IMR-90 (cell line): Measurements from ENCODE around the gene SOX4. TPM values are rescaled to one million over a fixed set of nuclear protein-coding genes. Genes with fewer than 3 reads are reported as not detected.

Source experiments
- ATAC-seq: fragments of 200-7000 bp; cut with Tn5 transposase; 2 replicates; pipeline ENCODE4 v1.9.1; 2020; ENCODE audit warnings: low read depth, mild to moderate bottlenecking, moderate library complexity
- BruUV-seq: library from RNA; stranded (reverse); fragments of 400-500 nt; replicated peaks from 2 replicates; lab custom pipeline; 2021; lab: Mats Ljungman, UMichigan
- CTCF ChIA-PET: fragments of 300-600 bp; formaldehyde crosslinking; extraction: SDS; loops from one replicate; lab custom pipeline; 2021; ENCODE audit warnings: antibody characterized with exemption; lab: Yijun Ruan, JAX
- POLR2A ChIA-PET: fragments of 300-600 bp; sonication (Branson Sonifier 250); formaldehyde crosslinking; loops from one replicate; lab custom pipeline; 2022; ENCODE audit warnings: antibody characterized with exemption; ENCODE audit not compliant: unreplicated experiment; lab: Charles Lee
- DNase-seq: peaks from one replicate; pipeline ENCODE4 v3.0.0; 2013
- H2AFZ ChIP-seq: replicated peaks from 2 replicates; pipeline ENCODE3; 2013; ENCODE audit warnings: low read length, mild to moderate bottlenecking; ENCODE audit not compliant: poor library complexity
- H2AK5ac ChIP-seq: 2 replicates; pipeline ENCODE4 v1.6.1; 2013; ENCODE audit warnings: low read depth, low read length, inconsistent platforms
- H2AK9ac ChIP-seq: replicated peaks from 2 replicates; pipeline ENCODE3; 2013; ENCODE audit warnings: mild to moderate bottlenecking, low read depth, low read length, moderate library complexity; ENCODE audit not compliant: poor library complexity
- H2BK120ac ChIP-seq: 2 replicates; pipeline ENCODE4 v1.6.1; 2013; ENCODE audit warnings: low read depth, low read length, inconsistent platforms
- H2BK15ac ChIP-seq: 3 replicates; pipeline ENCODE4 v1.6.1; 2013; ENCODE audit warnings: low read depth, low read length, inconsistent platforms
- H2BK20ac ChIP-seq: 2 replicates; pipeline ENCODE4 v1.6.1; 2013; ENCODE audit warnings: low read depth, mild to moderate bottlenecking, inconsistent platforms, low read length, moderate library complexity
- H2BK5ac ChIP-seq: 2 replicates; pipeline ENCODE4 v1.6.1; 2013; ENCODE audit warnings: mild to moderate bottlenecking, low read depth, low read length, inconsistent platforms; ENCODE audit not compliant: poor library complexity, severe bottlenecking
- H3K14ac ChIP-seq: replicated peaks from 2 replicates; pipeline ENCODE4 v1.6.1; 2013; ENCODE audit warnings: low read depth, low read length, inconsistent platforms
- H3K18ac ChIP-seq: 2 replicates; pipeline ENCODE4 v1.6.1; 2013; ENCODE audit warnings: low read depth, low read length, control low read depth
- H3K23ac ChIP-seq: 2 replicates; pipeline ENCODE4 v1.6.1; 2013; ENCODE audit warnings: low read depth, low read length, inconsistent platforms
- H3K27ac ChIP-seq: 2 replicates; pipeline ENCODE4 v1.5.1; 2013; ENCODE audit warnings: mild to moderate bottlenecking, control low read depth, low read length; ENCODE audit not compliant: insufficient read depth
- H3K27me3 ChIP-seq: 2 replicates; pipeline ENCODE4 v1.6.1; 2013; ENCODE audit warnings: low read length; ENCODE audit not compliant: control insufficient read depth, insufficient read depth
- H3K36me3 ChIP-seq: 2 replicates; pipeline ENCODE4 v1.6.1; 2013; ENCODE audit warnings: low read length, mixed read lengths; ENCODE audit not compliant: control insufficient read depth, insufficient read depth
- H3K4ac ChIP-seq: 2 replicates; pipeline ENCODE4 v1.6.1; 2013; ENCODE audit warnings: low read depth, low read length, inconsistent platforms
- H3K4me1 ChIP-seq: 2 replicates; pipeline ENCODE4 v1.6.1; 2013; ENCODE audit warnings: low read length, mixed read lengths; ENCODE audit not compliant: control insufficient read depth, insufficient read depth
- H3K4me2 ChIP-seq: 2 replicates; pipeline ENCODE4 v1.6.1; 2013; ENCODE audit warnings: low read depth, mild to moderate bottlenecking, control low read depth, low read length, moderate library complexity
- H3K4me3 ChIP-seq: 2 replicates; pipeline ENCODE4 v1.5.1; 2013; ENCODE audit warnings: low read depth, mild to moderate bottlenecking, control low read depth, low read length, moderate library complexity; ENCODE audit not compliant: insufficient read depth
- H3K56ac ChIP-seq: 2 replicates; pipeline ENCODE4 v1.6.1; 2013; ENCODE audit warnings: low read length, inconsistent platforms; ENCODE audit not compliant: insufficient read depth; ENCODE audit errors: extremely low read depth
- H3K79me1 ChIP-seq, 2 experiments: 2 replicates each; pipeline ENCODE4 v1.6.1; 2013; ENCODE audit warnings: low read length in 2 of 2, inconsistent platforms in 1 of 2, low read depth in 1 of 2
- H3K9ac ChIP-seq: 2 replicates; pipeline ENCODE4 v1.6.1; 2013; ENCODE audit warnings: low read depth, low read length, control low read depth
- H3K9me1 ChIP-seq: 2 replicates; pipeline ENCODE4 v1.6.1; 2013; ENCODE audit warnings: low read length, inconsistent platforms; ENCODE audit not compliant: insufficient read depth
- H3K9me3 ChIP-seq: 2 replicates; pipeline ENCODE4 v1.6.1; 2013; ENCODE audit warnings: low read length; ENCODE audit not compliant: control insufficient read depth, insufficient read depth
- H4K20me1 ChIP-seq: 2 replicates; pipeline ENCODE4 v1.6.1; 2013; ENCODE audit warnings: low read length, inconsistent platforms; ENCODE audit not compliant: insufficient read depth
- H4K5ac ChIP-seq: 2 replicates; pipeline ENCODE4 v1.6.1; 2013; ENCODE audit warnings: mild to moderate bottlenecking, low read depth, low read length, control low read depth
- H4K8ac ChIP-seq, 2 experiments: 2 replicates each; pipeline ENCODE4 v1.6.1; 2013; ENCODE audit warnings: low read depth in 2 of 2, low read length in 2 of 2, control low read depth in 1 of 2, inconsistent platforms in 1 of 2
- H4K91ac ChIP-seq: 2 replicates; pipeline ENCODE4 v1.6.1; 2013; ENCODE audit warnings: low read depth, low read length, inconsistent platforms; ENCODE audit not compliant: insufficient read depth
- CTCF ChIP-seq: conservative IDR thresholded peaks from 2 replicates; pipeline ENCODE4 v1.5.1; 2012; ENCODE audit warnings: mild to moderate bottlenecking, low read depth, low read length, improper control_type of control experiment
- MAZ ChIP-seq: IDR thresholded peaks from 2 replicates; pipeline ENCODE4 v1.6.1; 2012; ENCODE audit warnings: low read depth, mild to moderate bottlenecking, low read length, improper control_type of control experiment, moderate library complexity, borderline replicate concordance
- MXI1 ChIP-seq: IDR thresholded peaks from 2 replicates; pipeline ENCODE4 v1.6.1; 2012; ENCODE audit warnings: low read depth, mild to moderate bottlenecking, low read length, moderate library complexity, borderline replicate concordance
- RAD21 ChIP-seq: IDR thresholded peaks from 2 replicates; pipeline ENCODE4 v1.6.1; 2012; ENCODE audit warnings: low read length, improper control_type of control experiment
- RFX5 ChIP-seq: IDR thresholded peaks from 2 replicates; pipeline ENCODE4 v1.8.0; 2012; ENCODE audit warnings: low read depth, mild to moderate bottlenecking, low read length, moderate library complexity
- SMC3 ChIP-seq: fragments of 150-350 bp; IDR thresholded peaks from 2 replicates; pipeline ENCODE4 v1.6.1; 2016; ENCODE audit warnings: low read depth, mild to moderate bottlenecking, antibody characterized with exemption, low read length, moderate library complexity
- WGBS, 2 experiments: methylation state at CpG; one replicate each; pipeline versions ENCODE4 v1.1.5 to v1.1.7; 2013; ENCODE audit warnings: missing lambda C conversion rate in 2 of 2; ENCODE audit not compliant: insufficient read length in 1 of 2; ENCODE audit errors: extremely low coverage in 2 of 2; 5-methylcytosine and 5-hydroxymethylcytosine counted together
- dilution Hi-C: fragments of 300-500 bp; cut with HindIII; formaldehyde crosslinking; loops from one replicate; pipeline ENCODE4 v1.14.3; 2018; ENCODE audit warnings: low sequenced_read_pairs; ENCODE audit not compliant: unreplicated experiment
- in situ Hi-C: fragments of 300-500 bp; cut with MboI; formaldehyde crosslinking; loops from 3 replicates; pipeline ENCODE4 v1.14.3; 2019; ENCODE audit warnings: low sequenced_read_pairs, inconsistent platforms, mixed read lengths
- intact Hi-C: fragments of 100-400 bp; cut with micrococcal nuclease; formaldehyde crosslinking; loops from 2 replicates; pipeline ENCODE4 v1.10.0; 2022
- polyA plus RNA-seq, 3 experiments: library from polyadenylated mRNA; depleted of rRNA; stranded (reverse); fragments of >200 nt; gene quantifications; 2 replicates each; pipeline ENCODE4 v1.2.3, GENCODE V29; 2012; ENCODE audit warnings: low replicate concordance in 1 of 3
- total RNA-seq: library from RNA; depleted of rRNA; stranded (reverse); fragments of >200 nt; gene quantifications from 2 replicates; pipeline ENCODE4 v1.2.3, GENCODE V29; 2012

SOX4 gene
- total and polyA plus RNA-seq, 2 of the 4 experiments (the other 2 are of a cell fraction), result 4.7 to 4.8 TPM

GRCh38 chr6:21589352-21590345, 3.9 kb upstream of the SOX4 start:
- Histone ChIP-seq H2AK5ac (no peak overlapping the region), H4K5ac (no peak overlapping the region), H2BK20ac (no peak overlapping the region), H3K4me2 (peak overlapping the region; percentile 59), H3K4me3 (peak overlapping the region; percentile 58), H3K56ac (peak overlapping the region; percentile 100), H3K27ac (peak overlapping the region; percentile 94), H3K27me3 (no peaks in the 10 kb centered on the region), H3K14ac (peak overlapping the region; percentile 62; the same call in 1 of the 2 replicates), H2BK15ac (peak overlapping the region; percentile 51; the same call in 1 of the 3 replicates), H2BK120ac (peak overlapping the region; percentile 66), H3K18ac (no peak overlapping the region; the same call in 1 of the 2 replicates), H4K20me1 (peaks cover 11% of the 10 kb centered on the region), H3K9me1 (0 out of 2 replicates have a peak, but pooled peaks cover 2% of the 10 kb centered on the region), H2AFZ (peak overlapping the region; percentile 95), H3K36me3 (no peaks in the 10 kb centered on the region), H3K79me1 (peaks cover 0 to 10% of the 10 kb centered on the region in 2 experiments; a peak in 1 of 4 replicates), H3K4me1 (peaks cover 3% of the 10 kb centered on the region; the same call in 1 of the 2 replicates), H3K9me3 (no peaks in the 10 kb centered on the region), H4K8ac (peak overlapping the region; percentile 24 to 97), H2AK9ac (peak overlapping the region; percentile 94), H3K23ac (0 out of 2 replicates have a peak overlapping the region, but pooled peaks have one; percentile 30), H3K9ac (peak overlapping the region; percentile 92), H2BK5ac (peak overlapping the region; percentile 94), H3K4ac (peak overlapping the region; percentile 79), H4K91ac (peak overlapping the region; percentile 91; the same call in 1 of the 2 replicates)
- in situ Hi-C loops (loop anchor here (5.0 to 10.0 kb wide), 5 partner anchors 555 to 1855 kb away; no protein-coding TSS in a partner anchor), intact Hi-C loops (loop anchor here (1.0 to 10.0 kb wide), 12 partner anchors 485 to 1238 kb away; partner anchors contain the start of gene E2F3), dilution Hi-C loops (no loop called here)
- TF ChIP-seq SMC3 (peak; percentile 96), CTCF (peak; percentile 87), MXI1 (peak; percentile 35; the same call in 1 of the 2 replicates), RAD21 (peak; percentile 90), RFX5 (no peak), MAZ (peak; percentile 45; the same call in 1 of the 2 replicates)
- ChIA-PET POLR2A (interaction anchor here (0.5 to 1.2 kb wide), 2 partner anchors 254 to 1024 kb away, joined by 3 to 4 read pairs; no protein-coding TSS in a partner anchor), CTCF (interaction anchor here (1.1 to 1.6 kb wide), 6 partner anchors 570 to 1026 kb away, joined by 3 to 11 read pairs (median 6); no protein-coding TSS in a partner anchor)
- DNase-seq (peak; percentile 76), ATAC-seq (peak; percentile 43)
- BruUV-seq, result no TSS peak
- WGBS, 2 experiments, result no CpG with 5 or more reads among the region's 17 CpGs
